ENCODE results near the gene DPYSL5.

The DPYSL5 gene

DNA sequence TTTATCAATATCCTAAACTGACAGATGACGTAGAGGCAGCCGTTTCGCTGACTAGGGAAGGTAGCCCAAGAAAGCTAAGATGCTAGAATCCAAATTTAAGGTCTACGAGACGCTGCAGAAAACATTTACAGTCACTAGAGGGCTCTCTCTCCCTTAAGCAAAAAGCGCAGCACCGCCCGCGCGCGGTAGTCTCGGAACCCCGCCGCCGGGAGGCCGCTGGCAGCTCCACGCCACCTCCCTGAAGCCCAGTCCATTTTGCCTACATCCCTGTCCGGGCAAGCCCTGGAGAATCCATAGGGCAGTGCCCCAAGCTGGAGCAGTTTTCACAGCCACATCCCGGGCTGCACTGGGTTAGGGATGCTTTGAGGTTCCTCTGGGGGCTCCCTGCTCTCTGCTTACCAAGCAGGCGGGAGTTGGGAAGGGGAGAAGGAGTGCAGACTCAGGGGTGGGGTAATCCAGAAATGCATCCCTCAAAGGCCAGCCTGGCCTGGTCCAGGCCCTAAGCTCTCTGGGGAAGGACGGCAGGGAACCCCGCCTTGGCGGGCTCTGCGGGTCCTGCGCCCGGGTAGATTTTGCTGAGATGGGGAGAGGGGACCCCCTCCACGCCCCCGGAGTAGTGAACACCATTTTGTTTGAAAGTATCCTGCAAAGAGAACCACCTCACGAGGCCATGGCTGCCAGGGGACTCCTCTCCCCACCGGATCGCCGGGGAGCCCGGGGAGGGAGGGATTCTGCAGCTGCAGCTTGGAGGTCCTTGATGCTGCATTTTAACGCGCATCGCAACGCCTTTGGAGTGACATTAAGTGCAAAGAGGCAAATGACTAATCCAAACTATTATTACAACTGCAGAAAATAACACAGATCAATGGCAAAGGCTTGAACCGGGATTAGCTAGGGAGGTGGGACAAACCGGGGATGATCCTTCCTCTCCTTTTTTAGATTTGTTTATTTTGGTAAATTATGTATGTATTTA is 1.3 kb upstream of the DPYSL5 start:
- DNase-seq: peak; percentile 58

- no peak for DNase-seq
These were observed 651 bp upstream of the DPYSL5 start for GRCh38 chr2:26847307-26847654.

GRCh38 chr2:26848336-26849055 is 564 bp downstream of the DPYSL5 start:
- no peak for DNase-seq

- no peak for DNase-seq
These were observed 1.4 kb downstream of the DPYSL5 start for GRCh38 chr2:26849056-26849999.

DNA sequence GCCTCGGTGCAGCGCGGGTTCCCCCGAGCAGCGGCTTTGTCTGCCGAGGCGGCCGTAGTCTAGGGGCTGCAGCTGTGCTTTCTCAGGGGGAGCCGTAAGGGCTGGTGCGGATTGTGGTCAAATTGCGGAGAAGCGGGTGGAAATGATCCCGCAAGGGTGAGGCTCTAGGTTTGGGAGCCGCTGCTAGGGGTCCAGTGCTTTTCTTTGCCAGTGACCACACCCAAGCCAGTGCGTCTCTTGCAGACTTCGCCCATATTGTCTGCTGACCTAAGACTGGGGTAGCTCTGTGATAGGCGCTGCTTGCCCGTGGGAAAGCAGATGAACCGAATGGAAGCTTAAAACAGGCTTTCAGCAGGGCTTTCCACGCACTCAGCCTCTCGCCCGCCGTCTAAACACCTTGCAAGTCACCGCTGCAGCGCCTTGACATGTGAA is 2.1 kb downstream of the DPYSL5 start:
- no peak for DNase-seq

GRCh38 chr2:26850505-26850904 is 2.6 kb downstream of the DPYSL5 start:
- DNase-seq: no peak

- DNase-seq: no peak
These were observed 4.7 kb downstream of the DPYSL5 start for GRCh38 chr2:26852405-26853306.

DNA sequence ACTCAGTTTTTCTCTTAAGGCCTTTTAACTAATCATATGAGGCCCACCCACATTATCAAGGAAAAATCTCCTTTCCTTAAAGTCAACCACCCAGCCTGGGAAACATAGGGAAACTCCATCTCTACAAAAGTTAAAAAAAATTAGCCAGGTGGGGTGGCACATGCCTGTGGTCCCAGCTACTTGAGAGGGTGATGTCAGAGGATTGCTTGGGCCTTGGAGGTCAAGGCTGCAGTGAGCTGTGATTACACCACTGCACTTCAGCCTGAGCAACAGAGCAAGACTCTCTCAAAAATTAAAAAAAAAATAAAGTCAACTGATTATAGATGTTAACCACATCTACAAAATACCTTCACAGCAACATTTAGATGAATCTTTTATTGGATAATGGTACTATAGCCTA is 5.8 kb downstream of the DPYSL5 start:
- no peak for DNase-seq

- DNase-seq: no peak
These were observed 6.4 kb downstream of the DPYSL5 start for GRCh38 chr2:26854283-26854827.

GRCh38 chr2:26855466-26855865 is 7.5 kb downstream of the DPYSL5 start:
- no peak for DNase-seq

GRCh38 chr2:26859622-26860021 is 11.7 kb downstream of the DPYSL5 start:
- no peak for DNase-seq

DNA sequence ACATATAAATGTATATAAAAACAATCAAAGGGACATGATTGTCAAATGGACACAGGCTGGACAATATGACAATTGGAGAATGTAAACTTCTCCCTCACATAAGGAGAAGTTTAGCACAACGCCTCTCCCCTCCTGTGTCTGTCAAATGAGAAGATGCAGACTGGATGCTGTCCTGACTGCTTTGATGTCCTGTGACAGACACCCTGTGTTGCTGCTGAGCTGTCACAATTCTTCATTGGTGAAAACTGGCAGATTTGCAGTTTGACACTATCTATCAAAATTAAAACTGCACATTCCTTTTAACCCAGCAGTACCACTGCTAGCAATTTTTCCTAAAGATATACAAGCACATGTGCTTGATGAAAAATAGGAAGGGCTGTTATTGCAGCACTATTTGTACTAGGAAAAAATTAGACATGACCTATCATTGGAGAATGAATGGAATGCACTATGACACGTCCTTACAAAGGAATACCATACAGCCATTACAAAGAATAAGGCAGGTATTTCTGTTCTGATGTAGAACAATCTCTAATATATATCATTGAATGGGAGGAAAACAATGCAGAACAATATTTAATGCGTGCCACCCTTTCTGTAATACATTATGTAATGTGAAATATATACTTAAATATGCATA is 12.4 kb downstream of the DPYSL5 start:
- no peak for DNase-seq

- DNase-seq: no peak
These were observed 13.8 kb downstream of the DPYSL5 start for GRCh38 chr2:26861610-26862224.

- no peak for DNase-seq
These were observed 16.3 kb downstream of the DPYSL5 start for GRCh38 chr2:26864226-26864625.

- no peak for DNase-seq
These were observed 16.7 kb downstream of the DPYSL5 start for GRCh38 chr2:26864646-26865045.

GRCh38 chr2:26870585-26871095 is 22.7 kb downstream of the DPYSL5 start:
- no peak for DNase-seq

DNA sequence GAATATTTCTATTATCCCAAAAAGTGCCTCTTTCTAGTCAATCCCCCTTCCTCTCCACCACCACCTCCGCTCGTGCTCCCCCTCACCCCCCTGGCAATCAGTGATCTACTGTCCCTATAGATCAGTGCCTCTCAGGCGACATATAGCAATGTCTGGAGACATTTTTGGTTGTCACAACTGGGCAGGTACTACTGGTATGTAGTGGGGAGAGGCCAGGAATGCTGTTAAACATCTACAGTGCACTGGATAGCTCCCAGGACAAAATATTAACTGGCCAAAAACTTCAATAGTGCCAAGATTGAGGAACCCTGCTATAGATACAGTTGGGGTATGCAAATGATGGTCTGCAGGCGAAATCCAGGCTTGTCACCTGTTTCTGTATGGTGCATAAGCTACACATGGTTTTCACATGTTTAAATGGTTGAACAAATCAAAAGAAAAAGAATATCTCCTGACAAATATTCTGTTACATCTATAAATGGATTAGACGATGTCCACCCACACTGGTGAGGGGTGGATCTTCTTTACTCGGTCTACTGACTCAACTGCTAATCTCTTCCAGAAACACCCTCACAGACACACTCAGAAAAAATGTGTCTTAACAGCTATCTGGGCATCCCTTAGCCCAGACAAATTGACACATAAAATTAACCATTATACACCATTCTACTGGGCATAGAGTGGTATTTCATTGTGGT is 25.5 kb downstream of the DPYSL5 start:
- DNase-seq: no peak

DNA sequence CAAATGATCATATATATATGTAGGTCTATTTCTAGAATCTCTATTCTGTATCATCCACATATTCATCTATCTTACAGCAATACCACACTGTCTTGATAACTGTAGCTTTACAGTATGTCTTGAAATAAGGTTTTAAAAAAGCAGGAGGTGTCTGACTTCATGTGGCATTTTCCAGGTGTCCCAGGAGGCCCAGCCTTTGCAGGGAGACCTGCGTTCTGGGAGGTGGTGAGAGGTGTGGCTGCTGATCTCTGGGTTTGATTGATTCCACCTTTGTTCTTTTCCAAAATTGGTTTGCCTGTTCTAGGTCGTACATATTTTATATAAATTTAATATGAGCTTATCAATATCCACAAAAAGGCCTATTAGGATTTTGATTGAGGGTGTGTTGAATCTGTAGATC is 26.6 kb downstream of the DPYSL5 start:
- no peak for DNase-seq

GRCh38 chr2:26875065-26875634 is 27.2 kb downstream of the DPYSL5 start:
- no peak for DNase-seq

All from CD4-positive, alpha-beta T cell treated with Interleukin-21 for 1 hour (primary cell).